ENCODE data around the gene MLC1. TPM values are rescaled to one million over a fixed set of nuclear protein-coding genes. Genes with fewer than 3 reads are reported as not detected.

The MLC1 gene
- total and polyA plus RNA-seq, 2 of the 4 experiments (the other 2 are of a cell fraction) = 0.10 TPM; not detected in 1

- Histone ChIP-seq H3K18ac (ENCODE audit: low read depth, low read length) (no peak overlapping the region), H3K4ac (ENCODE audit: low read depth, low read length) (no peak overlapping the region), H3K27me3 (ENCODE audit: control insufficient read depth, insufficient read depth, low read length) (peaks cover 28% of the 10 kb centered on the region), H3K23ac (ENCODE audit: low read depth, low read length) (no peak overlapping the region), H2BK20ac (ENCODE audit: low read depth, low read length) (no peak overlapping the region), H3K56ac (ENCODE audit: extremely low read depth, insufficient read depth, low read length) (no peak overlapping the region), H2BK120ac (ENCODE audit: low read depth, low read length) (no peak overlapping the region), H4K20me1 (ENCODE audit: insufficient read depth, low read length) (no peaks in the 10 kb centered on the region), H2BK15ac (ENCODE audit: low read depth, low read length) (no peak overlapping the region), H3K9me3 (ENCODE audit: control insufficient read depth, insufficient read depth, low read length) (peaks cover 16% of the 10 kb centered on the region), H3K4me1 (ENCODE audit: control insufficient read depth, insufficient read depth, low read length) (no peaks in the 10 kb centered on the region), H3K9me1 (ENCODE audit: insufficient read depth, low read length) (no peaks in the 10 kb centered on the region), H3K36me3 (ENCODE audit: control insufficient read depth, insufficient read depth, low read length) (no peaks in the 10 kb centered on the region), H2AK5ac (ENCODE audit: low read depth, low read length) (no peak overlapping the region), H4K8ac (ENCODE audit: low read depth in 2 of 2, low read length in 2 of 2) (no peak overlapping the region), H2AFZ (replicated peaks; ENCODE audit: low read length, poor library complexity) (no peak overlapping the region), H2BK5ac (ENCODE audit: low read depth, low read length, poor library complexity, severe bottlenecking) (no peak overlapping the region), H3K27ac (ENCODE audit: insufficient read depth, low read length) (no peak overlapping the region), H2AK9ac (replicated peaks; ENCODE audit: low read depth, low read length, poor library complexity) (peak overlapping the region; percentile 28), H3K79me1 (ENCODE audit: low read depth in 1 of 2, low read length in 2 of 2) (no peaks in the 10 kb centered on the region), H3K4me3 (ENCODE audit: insufficient read depth, low read depth, low read length) (no peak overlapping the region), H4K5ac (ENCODE audit: low read depth, low read length) (no peak overlapping the region), H3K9ac (ENCODE audit: low read depth, low read length) (no peak overlapping the region), H3K4me2 (ENCODE audit: low read depth, low read length) (no peak overlapping the region), H4K91ac (ENCODE audit: insufficient read depth, low read depth, low read length) (no peak overlapping the region), H3K14ac (replicated peaks; ENCODE audit: low read depth, low read length) (no peak overlapping the region)
- in situ Hi-C loops (cut with MboI; ENCODE audit: low sequenced_read_pairs) = no loop called here
- intact Hi-C loops (cut with micrococcal nuclease) = no loop called here
- dilution Hi-C loops (cut with HindIII; ENCODE audit: low sequenced_read_pairs, unreplicated experiment) = no loop called here
- TF ChIP-seq MXI1 (IDR thresholded peaks at IDR 0.05; ENCODE audit: borderline replicate concordance, low read depth, low read length) (no peak), POLR2A (IDR thresholded peaks at IDR 0.05; ENCODE audit: low read depth, low read length) (no peak), CEBPB (IDR thresholded peaks at IDR 0.05; ENCODE audit: low read depth, low read length) (no peak), RAD21 (IDR thresholded peaks at IDR 0.05; ENCODE audit: low read length) (no peak), RFX5 (IDR thresholded peaks at IDR 0.05; ENCODE audit: low read depth, low read length) (no peak), CHD1 (IDR thresholded peaks at IDR 0.05; ENCODE audit: low read depth, low read length) (no peak), NFE2L2 (IDR thresholded peaks at IDR 0.05; ENCODE audit: low read depth, low read length) (no peak)
- TF ChIP-seq, protein P1, sequence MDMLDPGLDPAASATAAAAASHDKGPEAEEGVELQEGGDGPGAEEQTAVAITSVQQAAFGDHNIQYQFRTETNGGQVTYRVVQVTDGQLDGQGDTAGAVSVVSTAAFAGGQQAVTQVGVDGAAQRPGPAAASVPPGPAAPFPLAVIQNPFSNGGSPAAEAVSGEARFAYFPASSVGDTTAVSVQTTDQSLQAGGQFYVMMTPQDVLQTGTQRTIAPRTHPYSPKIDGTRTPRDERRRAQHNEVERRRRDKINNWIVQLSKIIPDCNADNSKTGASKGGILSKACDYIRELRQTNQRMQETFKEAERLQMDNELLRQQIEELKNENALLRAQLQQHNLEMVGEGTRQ (IDR thresholded peaks at IDR 0.05; ENCODE audit: low read depth, low read length) = no peak
- no peak for DNase-seq
- ChIA-PET POLR2A (ENCODE audit: unreplicated experiment) (no interaction called here), CTCF (no interaction called here)
- no TSS peak for BruUV-seq (replicated peaks)
- 78% methylated on average over 28 of the region's 29 CpGs; no CpG with 5 or more reads in 1 of the 2 experiments for WGBS, 2 experiments (ENCODE audit: extremely low coverage in 2 of 2, insufficient read length in 1 of 2)
- ATAC-seq (ENCODE audit: low read depth) = no peak
Observed at GRCh38 chr22:50039669-50040443, 45.4 kb downstream of the MLC1 start.
